HepG2 (cell line): ENCODE results near the gene BAMBI. TPM values are rescaled to one million over a fixed set of nuclear protein-coding genes. Genes with fewer than 3 reads are reported as not detected.

Experiments
- ASH2L ChIP-seq: fragments of 300-600, 200-600 bp; sonication (generic); IDR thresholded peaks from 2 replicates; pipeline ENCODE4 v1.7.0; 2017; ENCODE audit warnings: low read depth, mild to moderate bottlenecking, moderate library complexity, mixed read lengths, low read length; ENCODE audit not compliant: insufficient read length
- ATF7-NPFF ChIP-seq: sonication (generic); formaldehyde crosslinking; IDR thresholded peaks from 2 replicates; pipeline ENCODE4 v1.8.1; 2023; ENCODE audit warnings: mild to moderate bottlenecking, low read depth, missing genetic modification reagents, moderate library complexity
- KDM5B ChIP-seq: sonication (generic); formaldehyde crosslinking; IDR thresholded peaks from 2 replicates; pipeline ENCODE4 v1.4.0; 2020; ENCODE audit warnings: missing genetic modification reagents, mild to moderate bottlenecking, borderline replicate concordance
- KLF15 ChIP-seq: sonication (generic); formaldehyde crosslinking; IDR thresholded peaks from 2 replicates; pipeline ENCODE4 v1.8.1; 2023; ENCODE audit warnings: borderline replicate concordance, mild to moderate bottlenecking, inconsistent platforms, missing genetic modification reagents, mixed read lengths
- NONO ChIP-seq, 2 experiments: fragments of 450-650 bp in 1 of 2; sonication (generic) in 1 of 2; formaldehyde crosslinking in 1 of 2; IDR thresholded peaks in 1 of 2; conservative IDR thresholded peaks in 1 of 2; 2 replicates each; pipeline versions ENCODE4 v1.6.1 to v1.8.0; 2017 to 2022; ENCODE audit warnings: mild to moderate bottlenecking in 1 of 2, missing genetic modification reagents in 1 of 2, moderate library complexity in 1 of 2
- REPIN1 ChIP-seq: sonication (generic); formaldehyde crosslinking; IDR thresholded peaks from 2 replicates; pipeline ENCODE4 v1.8.0; 2022; ENCODE audit warnings: missing genetic modification reagents, low read depth, mild to moderate bottlenecking, borderline replicate concordance
- SIN3A ChIP-seq: IDR thresholded peaks from 2 replicates; pipeline ENCODE4 v1.6.1; 2011; ENCODE audit warnings: low read depth, mild to moderate bottlenecking, control low read depth, low read length, borderline replicate concordance
- SSRP1 ChIP-seq: IDR thresholded peaks from 2 replicates; pipeline ENCODE4 v1.6.1; 2016; ENCODE audit warnings: control low read depth
- TBX2 ChIP-seq: sonication (generic); formaldehyde crosslinking; IDR thresholded peaks from 2 replicates; pipeline ENCODE4 v1.5.0; 2020; ENCODE audit warnings: missing genetic modification reagents, mild to moderate bottlenecking, borderline replicate concordance
- WIZ ChIP-seq: sonication (generic); formaldehyde crosslinking; IDR thresholded peaks from 2 replicates; pipeline ENCODE4 v1.5.1; 2020; ENCODE audit warnings: mild to moderate bottlenecking, missing genetic modification reagents
- ZFP1 ChIP-seq: IDR thresholded peaks from 2 replicates; pipeline ENCODE4 v1.6.1; 2016
- ZMYM2 ChIP-seq: sonication (generic); formaldehyde crosslinking; IDR thresholded peaks from 2 replicates; pipeline ENCODE4 v1.8.0; 2022; ENCODE audit warnings: mild to moderate bottlenecking, missing genetic modification reagents
- ZNF530 ChIP-seq: sonication (generic); formaldehyde crosslinking; IDR thresholded peaks from 2 replicates; pipeline ENCODE4 v1.5.0; 2020; ENCODE audit warnings: low read depth, mild to moderate bottlenecking, missing genetic modification reagents
- ZNF567 ChIP-seq: sonication (generic); formaldehyde crosslinking; IDR thresholded peaks from 2 replicates; pipeline ENCODE4 v1.8.1; 2023; ENCODE audit warnings: mild to moderate bottlenecking, missing genetic modification reagents, borderline replicate concordance
- polyA plus RNA-seq, 8 experiments: library from polyadenylated mRNA; depleted of rRNA in 3 of 8; stranded (reverse) in 7 of 8; unstranded in 1 of 8; fragments of >200 nt; fragmentation: Illumina TruSeq in 4 of 8; extraction: Trizol in 4 of 8; gene quantifications; 2 replicates each; pipeline versions ENCODE4 v1.2.1 to v1.2.3, GENCODE V29; 2011 to 2016; ENCODE audit warnings: low read depth in 4 of 8, missing spikeins in 1 of 8, mixed read lengths in 1 of 8; ENCODE audit not compliant: insufficient read depth in 1 of 8
- total RNA-seq, 5 experiments: library from RNA; depleted of rRNA; stranded (reverse); fragments of >200 nt; fragmentation: Illumina TruSeq; extraction: Trizol; gene quantifications; 2 replicates each; pipeline ENCODE4 v1.2.3, GENCODE V29; 2016; ENCODE audit warnings: low read depth in 1 of 5
- TF ChIP-seq, protein P1 (sequence below): sonication (generic); formaldehyde crosslinking; IDR thresholded peaks from 2 replicates; pipeline ENCODE4 v1.4.0; 2020; ENCODE audit warnings: mild to moderate bottlenecking, missing genetic modification reagents
- TF ChIP-seq, protein P2 (sequence below): sonication (generic); formaldehyde crosslinking; IDR thresholded peaks from 2 replicates; pipeline ENCODE4 v1.8.0; 2022; ENCODE audit warnings: mild to moderate bottlenecking, missing genetic modification reagents, moderate library complexity
- TF ChIP-seq, protein P3 (sequence below): fragments of 450-650 bp; IDR thresholded peaks from 2 replicates; pipeline ENCODE4 v1.6.1; 2017
- TF ChIP-seq, protein P4 (sequence below): sonication (generic); formaldehyde crosslinking; conservative IDR thresholded peaks from 2 replicates; pipeline ENCODE4 v1.4.0; 2020; ENCODE audit warnings: missing genetic modification reagents
- TF ChIP-seq, protein P5 (sequence below), 2 experiments: sonication (generic) in 1 of 2; formaldehyde crosslinking in 1 of 2; IDR thresholded peaks; 2 replicates each; pipeline versions ENCODE4 v1.4.0 to v1.6.1; 2018 to 2020; ENCODE audit warnings: missing genetic modification reagents in 2 of 2, borderline replicate concordance in 1 of 2, low read depth in 1 of 2, mild to moderate bottlenecking in 1 of 2, missing biosample characterization in 1 of 2

Gene BAMBI
- total and polyA plus RNA-seq, 2 of the 13 experiments (the other 11 are each of a cell fraction or from before 2014, with no cell fraction given) = 12.0 to 23.6 TPM

DNA sequence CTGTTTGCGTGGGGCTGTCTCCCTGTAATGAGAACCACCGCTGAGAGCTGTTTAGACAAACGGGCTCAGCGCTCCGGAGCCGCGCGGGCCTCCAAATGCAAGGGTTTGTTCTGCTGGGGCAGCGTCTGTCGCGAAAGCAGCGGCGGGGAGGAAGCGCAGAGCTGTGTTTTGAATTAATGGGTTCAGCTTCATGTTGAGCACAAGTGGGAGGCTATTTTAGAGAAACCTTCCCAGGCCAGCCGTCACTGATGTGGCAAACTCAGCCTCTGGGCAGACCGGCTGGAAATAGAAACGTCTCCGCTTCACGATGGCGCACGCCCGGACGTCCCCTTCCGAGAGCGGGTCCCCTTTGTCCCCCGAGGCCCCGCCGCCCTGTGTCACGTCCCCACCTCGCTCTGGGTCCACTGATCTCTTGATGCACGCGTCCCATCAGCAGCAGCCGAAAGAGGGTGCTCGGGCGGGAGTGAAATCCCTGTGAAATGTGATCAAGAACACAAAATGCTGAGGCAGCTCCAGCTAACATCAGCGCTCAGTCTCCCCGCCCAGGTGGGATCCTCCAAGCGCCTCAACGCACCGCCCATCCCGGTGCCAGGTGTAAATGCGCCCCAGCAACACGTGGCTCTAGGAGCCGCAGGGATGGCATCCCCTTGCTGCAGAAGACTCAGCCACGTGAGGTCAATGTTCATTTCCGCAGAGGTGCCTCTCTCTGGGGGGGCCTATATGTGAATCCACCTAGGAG is 44.9 kb downstream of the BAMBI start (continued):
- TF ChIP-seq KLF15 = no peak
- TF ChIP-seq, protein P1, sequence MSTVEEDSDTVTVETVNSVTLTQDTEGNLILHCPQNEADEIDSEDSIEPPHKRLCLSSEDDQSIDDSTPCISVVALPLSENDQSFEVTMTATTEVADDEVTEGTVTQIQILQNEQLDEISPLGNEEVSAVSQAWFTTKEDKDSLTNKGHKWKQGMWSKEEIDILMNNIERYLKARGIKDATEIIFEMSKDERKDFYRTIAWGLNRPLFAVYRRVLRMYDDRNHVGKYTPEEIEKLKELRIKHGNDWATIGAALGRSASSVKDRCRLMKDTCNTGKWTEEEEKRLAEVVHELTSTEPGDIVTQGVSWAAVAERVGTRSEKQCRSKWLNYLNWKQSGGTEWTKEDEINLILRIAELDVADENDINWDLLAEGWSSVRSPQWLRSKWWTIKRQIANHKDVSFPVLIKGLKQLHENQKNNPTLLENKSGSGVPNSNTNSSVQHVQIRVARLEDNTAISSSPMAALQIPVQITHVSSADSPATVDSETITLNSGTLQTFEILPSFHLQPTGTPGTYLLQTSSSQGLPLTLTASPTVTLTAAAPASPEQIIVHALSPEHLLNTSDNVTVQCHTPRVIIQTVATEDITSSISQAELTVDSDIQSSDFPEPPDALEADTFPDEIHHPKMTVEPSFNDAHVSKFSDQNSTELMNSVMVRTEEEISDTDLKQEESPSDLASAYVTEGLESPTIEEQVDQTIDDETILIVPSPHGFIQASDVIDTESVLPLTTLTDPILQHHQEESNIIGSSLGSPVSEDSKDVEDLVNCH (CRISPR knock-in tag) = no peak
- TF ChIP-seq ATF7-NPFF = no peak
- TF ChIP-seq SIN3A = no peak
- no peak for TF ChIP-seq ZNF530 (CRISPR knock-in tag)
- TF ChIP-seq KDM5B (CRISPR knock-in tag) = peak; percentile 39; the same call in 1 of the 2 replicates
- TF ChIP-seq, protein P2, sequence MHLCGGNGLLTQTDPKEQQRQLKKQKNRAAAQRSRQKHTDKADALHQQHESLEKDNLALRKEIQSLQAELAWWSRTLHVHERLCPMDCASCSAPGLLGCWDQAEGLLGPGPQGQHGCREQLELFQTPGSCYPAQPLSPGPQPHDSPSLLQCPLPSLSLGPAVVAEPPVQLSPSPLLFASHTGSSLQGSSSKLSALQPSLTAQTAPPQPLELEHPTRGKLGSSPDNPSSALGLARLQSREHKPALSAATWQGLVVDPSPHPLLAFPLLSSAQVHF (CRISPR knock-in tag) = no peak
- peak; percentile 77 for TF ChIP-seq TBX2
- TF ChIP-seq, protein P3, sequence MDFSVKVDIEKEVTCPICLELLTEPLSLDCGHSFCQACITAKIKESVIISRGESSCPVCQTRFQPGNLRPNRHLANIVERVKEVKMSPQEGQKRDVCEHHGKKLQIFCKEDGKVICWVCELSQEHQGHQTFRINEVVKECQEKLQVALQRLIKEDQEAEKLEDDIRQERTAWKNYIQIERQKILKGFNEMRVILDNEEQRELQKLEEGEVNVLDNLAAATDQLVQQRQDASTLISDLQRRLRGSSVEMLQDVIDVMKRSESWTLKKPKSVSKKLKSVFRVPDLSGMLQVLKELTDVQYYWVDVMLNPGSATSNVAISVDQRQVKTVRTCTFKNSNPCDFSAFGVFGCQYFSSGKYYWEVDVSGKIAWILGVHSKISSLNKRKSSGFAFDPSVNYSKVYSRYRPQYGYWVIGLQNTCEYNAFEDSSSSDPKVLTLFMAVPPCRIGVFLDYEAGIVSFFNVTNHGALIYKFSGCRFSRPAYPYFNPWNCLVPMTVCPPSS = no peak
- TF ChIP-seq, protein P4, sequence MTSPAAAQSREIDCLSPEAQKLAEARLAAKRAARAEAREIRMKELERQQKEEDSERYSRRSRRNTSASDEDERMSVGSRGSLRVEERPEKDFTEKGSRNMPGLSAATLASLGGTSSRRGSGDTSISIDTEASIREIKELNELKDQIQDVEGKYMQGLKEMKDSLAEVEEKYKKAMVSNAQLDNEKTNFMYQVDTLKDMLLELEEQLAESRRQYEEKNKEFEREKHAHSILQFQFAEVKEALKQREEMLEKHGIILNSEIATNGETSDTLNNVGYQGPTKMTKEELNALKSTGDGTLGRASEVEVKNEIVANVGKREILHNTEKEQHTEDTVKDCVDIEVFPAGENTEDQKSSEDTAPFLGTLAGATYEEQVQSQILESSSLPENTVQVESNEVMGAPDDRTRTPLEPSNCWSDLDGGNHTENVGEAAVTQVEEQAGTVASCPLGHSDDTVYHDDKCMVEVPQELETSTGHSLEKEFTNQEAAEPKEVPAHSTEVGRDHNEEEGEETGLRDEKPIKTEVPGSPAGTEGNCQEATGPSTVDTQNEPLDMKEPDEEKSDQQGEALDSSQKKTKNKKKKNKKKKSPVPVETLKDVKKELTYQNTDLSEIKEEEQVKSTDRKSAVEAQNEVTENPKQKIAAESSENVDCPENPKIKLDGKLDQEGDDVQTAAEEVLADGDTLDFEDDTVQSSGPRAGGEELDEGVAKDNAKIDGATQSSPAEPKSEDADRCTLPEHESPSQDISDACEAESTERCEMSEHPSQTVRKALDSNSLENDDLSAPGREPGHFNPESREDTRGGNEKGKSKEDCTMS (CRISPR knock-in tag) = no peak
- no peak for TF ChIP-seq NONO (IDR thresholded peaks at IDR 0.05)
- TF ChIP-seq NONO (CRISPR knock-in tag; conservative IDR thresholded peaks at IDR 0.05) = no peak
- TF ChIP-seq ASH2L = no peak
- no peak for TF ChIP-seq WIZ (CRISPR knock-in tag)
- TF ChIP-seq ZMYM2 = no peak
- no peak for TF ChIP-seq ZFP1 (CRISPR knock-in tag)
- TF ChIP-seq SSRP1 (CRISPR knock-in tag) = no peak
- no peak for TF ChIP-seq REPIN1 (CRISPR knock-in tag)
- TF ChIP-seq, protein P5, sequence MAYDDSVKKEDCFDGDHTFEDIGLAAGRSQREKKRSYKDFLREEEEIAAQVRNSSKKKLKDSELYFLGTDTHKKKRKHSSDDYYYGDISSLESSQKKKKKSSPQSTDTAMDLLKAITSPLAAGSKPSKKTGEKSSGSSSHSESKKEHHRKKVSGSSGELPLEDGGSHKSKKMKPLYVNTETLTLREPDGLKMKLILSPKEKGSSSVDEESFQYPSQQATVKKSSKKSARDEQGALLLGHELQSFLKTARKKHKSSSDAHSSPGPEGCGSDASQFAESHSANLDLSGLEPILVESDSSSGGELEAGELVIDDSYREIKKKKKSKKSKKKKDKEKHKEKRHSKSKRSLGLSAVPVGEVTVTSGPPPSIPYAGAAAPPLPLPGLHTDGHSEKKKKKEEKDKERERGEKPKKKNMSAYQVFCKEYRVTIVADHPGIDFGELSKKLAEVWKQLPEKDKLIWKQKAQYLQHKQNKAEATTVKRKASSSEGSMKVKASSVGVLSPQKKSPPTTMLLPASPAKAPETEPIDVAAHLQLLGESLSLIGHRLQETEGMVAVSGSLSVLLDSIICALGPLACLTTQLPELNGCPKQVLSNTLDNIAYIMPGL (CRISPR knock-in tag; IDR thresholded peaks at IDR 0.05; ENCODE audit: borderline replicate concordance in 1 of 2, low read depth in 1 of 2) = peak in 1 of 2 experiments; percentile 60; a peak in 2 of 4 replicates
- TF ChIP-seq ZNF567 = no peak
